ENCODE measurements around the gene LRFN4.

LRFN4 gene

GRCh38 chr11:66894141-66894540 lies 37.3 kb downstream of the LRFN4 start:
- no peak for DNase-seq

GRCh38 chr11:66901964-66902390 lies 45.1 kb downstream of the LRFN4 start:
- DNase-seq: no peak

GRCh38 chr11:66902486-66903177 lies 45.8 kb downstream of the LRFN4 start:
- DNase-seq: no peak

- no peak for DNase-seq
Measured at GRCh38 chr11:66904055-66904454, 47.2 kb downstream of the LRFN4 start.

- DNase-seq: no peak
Measured at GRCh38 chr11:66904561-66904960, 47.7 kb downstream of the LRFN4 start.

GRCh38 chr11:66904981-66905521 lies 48.2 kb downstream of the LRFN4 start:
- DNase-seq: no peak

GRCh38 chr11:66905631-66906030 lies 48.8 kb downstream of the LRFN4 start:
- DNase-seq: no peak

- no peak for DNase-seq
Measured at GRCh38 chr11:66906061-66906733, 49.3 kb downstream of the LRFN4 start.

GRCh38 chr11:66907751-66908630 lies 51.1 kb downstream of the LRFN4 start:
- DNase-seq: no peak

GRCh38 chr11:66909181-66909580 lies 52.3 kb downstream of the LRFN4 start:
- DNase-seq: no peak

- no peak for DNase-seq
Measured at GRCh38 chr11:66910016-66910415, 53.2 kb downstream of the LRFN4 start.

Measured in NCI-H526 treated with DMSO at 0.1 percent for 48 hours (cell line).